BJ (cell line): ENCODE results near the gene FCN1. TPM values are rescaled to one million over a fixed set of nuclear protein-coding genes. Genes with fewer than 3 reads are reported as not detected.

Experiments
- CTCF ChIA-PET: fragments of 350-600 bp; formaldehyde crosslinking; extraction: SDS; loops from one replicate; lab custom pipeline; 2021; ENCODE audit warnings: antibody characterized with exemption, inconsistent platforms; lab: Yijun Ruan, JAX
- POLR2A ChIA-PET: fragments of 300-600 bp; sonication (Branson Sonifier 250); formaldehyde crosslinking; extraction: SDS; loops from one replicate; lab custom pipeline; 2021; ENCODE audit warnings: antibody characterized with exemption; lab: Charles Lee
- DNase-seq: peaks from one replicate; pipeline ENCODE4 v3.0.0-alpha.2; 2011; ENCODE audit warnings: low read depth
- H3K27me3 ChIP-seq: 2 replicates; pipeline ENCODE4 v1.6.0; 2011; ENCODE audit warnings: low read length; ENCODE audit not compliant: control insufficient read depth, insufficient read depth
- H3K36me3 ChIP-seq: 2 replicates; pipeline ENCODE4 v1.5.1; 2011; ENCODE audit warnings: low read length; ENCODE audit not compliant: control insufficient read depth, insufficient read depth
- H3K4me3 ChIP-seq: 2 replicates; pipeline ENCODE4 v1.5.1; 2011; ENCODE audit warnings: low read depth, mild to moderate bottlenecking, control low read depth, low read length
- CTCF ChIP-seq: IDR thresholded peaks from 2 replicates; pipeline ENCODE4 v1.5.1; 2011; ENCODE audit warnings: low read depth, mild to moderate bottlenecking, control low read depth, inconsistent platforms, low read length, moderate library complexity; ENCODE audit not compliant: insufficient read depth
- polyA plus RNA-seq: library from polyadenylated mRNA; depleted of rRNA; stranded (reverse); fragments of >200 nt; gene quantifications from 2 replicates; pipeline ENCODE4 v1.2.3, GENCODE V29; 2011

The FCN1 gene
- polyA plus RNA-seq, 1 experiment: not detected

- DNase-seq: no peak
- no peak for TF ChIP-seq CTCF
- Histone ChIP-seq H3K27me3 (peaks cover 2% of the 10 kb centered on the region), H3K4me3 (no peak overlapping the region), H3K36me3 (no peaks in the 10 kb centered on the region)
- ChIA-PET CTCF (no interaction called here), POLR2A (no interaction called here)
Measured at GRCh38 chr9:134867917-134868750, 49.6 kb downstream of the FCN1 start.

GRCh38 chr9:134864821-134865190 is 52.9 kb downstream of the FCN1 start:
- ChIA-PET POLR2A (no interaction called here), CTCF (no interaction called here)
- no peaks in the 10 kb centered on the region; the same call in none of the 2 replicates for H3K27me3 ChIP-seq
- H3K36me3 ChIP-seq: no peaks in the 10 kb centered on the region
- no peak overlapping the region for H3K4me3 ChIP-seq
- no peak for TF ChIP-seq CTCF
- DNase-seq: no peak

GRCh38 chr9:134863941-134864820 is 53.5 kb downstream of the FCN1 start:
- H3K4me3 ChIP-seq: no peak overlapping the region
- ChIA-PET CTCF (no interaction called here), POLR2A (no interaction called here)
- no peaks in the 10 kb centered on the region; the same call in none of the 2 replicates for H3K27me3 ChIP-seq
- DNase-seq: no peak
- no peak for TF ChIP-seq CTCF
- no peaks in the 10 kb centered on the region for H3K36me3 ChIP-seq

- no peak for TF ChIP-seq CTCF
- no peaks in the 10 kb centered on the region; the same call in none of the 2 replicates for H3K27me3 ChIP-seq
- no peaks in the 10 kb centered on the region for H3K36me3 ChIP-seq
- DNase-seq: no peak
- ChIA-PET POLR2A (no interaction called here), CTCF (no interaction called here)
- H3K4me3 ChIP-seq: no peak overlapping the region
Measured at GRCh38 chr9:134863306-134863902, 54.3 kb downstream of the FCN1 start.
